Left lobe of liver (tissue), 2 donors: ENCODE results near the gene S100A9. TPM values are rescaled to one million over a fixed set of nuclear protein-coding genes. Genes with fewer than 3 reads are reported as not detected.

ENCODE experiments used
- ATAC-seq: fragments of 200-7000 bp; cut with Tn5 transposase; one replicate; pipeline ENCODE4 v1.9.1; 2020; ENCODE audit warnings: mild to moderate bottlenecking, moderate library complexity
- DNase-seq: peaks from one replicate; pipeline ENCODE4 v3.0.0-alpha.2; 2020; ENCODE audit warnings: low spot score
- total RNA-seq: library from RNA; stranded (reverse); gene quantifications from one replicate; pipeline ENCODE4 v1.2.1, GENCODE V29; 2021
- donor health status: DM: no; HTN: no; CAD: no; lungs with moderate emphysema.
- donor health status: DM: no; HTN: yes; CAD: no.

The S100A9 gene
- total RNA-seq, 1 donor from 2014 or later, result 36.3 TPM

DNA sequence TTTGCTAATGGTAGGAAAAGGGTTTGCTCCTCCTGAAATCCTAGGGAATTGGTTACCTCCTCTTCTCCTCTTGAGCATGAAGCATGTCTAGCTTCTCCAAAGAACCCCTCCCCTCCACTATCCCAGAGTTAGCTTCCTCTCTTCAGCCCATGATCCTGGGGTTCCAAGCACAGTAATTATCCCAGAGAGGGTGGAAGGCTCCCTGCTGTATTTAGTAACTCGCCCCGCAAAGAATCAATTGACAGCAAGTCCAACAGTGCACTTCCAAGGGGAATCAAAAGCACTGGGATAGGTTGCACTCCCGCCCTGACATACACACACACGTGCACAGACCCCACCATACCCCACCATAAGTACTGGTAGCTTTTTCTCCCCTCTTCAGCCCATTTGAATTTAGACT is 30.1 kb downstream of the S100A9 start:
- ATAC-seq, result no peak

DNA sequence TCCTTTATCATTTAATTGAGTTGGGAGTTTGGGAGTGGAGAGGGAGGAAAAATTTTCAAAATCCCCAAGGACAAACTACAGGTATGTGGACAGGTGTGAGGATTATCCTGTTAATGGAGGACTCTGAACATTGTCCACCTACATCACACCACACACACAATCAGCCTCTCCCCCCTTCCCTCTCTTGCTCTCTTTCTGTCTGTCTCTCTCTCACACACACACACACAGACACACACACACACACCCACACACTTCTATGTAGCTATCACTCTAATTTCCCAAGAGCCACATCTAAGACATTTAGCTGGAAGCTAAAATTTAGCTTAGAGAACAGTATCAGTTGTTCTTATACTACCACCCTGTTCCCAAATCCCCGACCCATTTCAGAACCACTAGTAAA is 31.7 kb downstream of the S100A9 start:
- ATAC-seq (no peak), DNase-seq (no peak)

More for the DNA sequence above, 30.1 kb downstream of the S100A9 start:
- peak; percentile 41 for DNase-seq

GRCh38 chr1:153389973-153390879 is 32.6 kb downstream of the S100A9 start:
- peak; percentile 38 for DNase-seq
- ATAC-seq, result no peak

GRCh38 chr1:153390938-153391710 is 33.5 kb downstream of the S100A9 start, which contains the start of gene S100A8:
Gene S100A8, minus strand, starts transcription at chr1:153391073. Its CDS starts 538 bp downstream, at chr1:153390535.
- ATAC-seq, result peak; percentile 85
- peak; percentile 81 for DNase-seq

GRCh38 chr1:153392258-153392657 is 34.6 kb downstream of the S100A9 start:
- DNase-seq (no peak), ATAC-seq (no peak)

GRCh38 chr1:153392822-153393221 is 35.2 kb downstream of the S100A9 start:
- DNase-seq (no peak), ATAC-seq (no peak)

DNA sequence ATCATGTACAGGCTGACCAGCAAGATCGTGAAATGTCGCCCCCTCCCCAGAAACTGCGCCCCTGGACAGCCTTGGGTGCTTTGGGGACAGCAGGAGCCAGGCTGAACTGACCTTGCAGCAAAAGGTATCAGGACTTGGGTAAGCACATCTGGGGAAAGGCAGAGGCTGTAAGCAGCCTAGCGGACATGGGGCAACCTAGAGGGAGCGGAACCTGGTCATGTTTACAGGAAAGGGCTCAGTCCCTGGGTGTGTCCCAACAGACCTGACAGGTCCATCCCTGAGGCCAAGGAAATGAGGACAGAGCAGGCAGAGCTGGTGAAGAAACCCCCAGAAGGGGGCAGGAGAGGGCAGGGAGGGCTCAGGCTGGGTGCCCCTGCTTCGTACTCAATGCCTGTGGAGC is 36.3 kb downstream of the S100A9 start:
- DNase-seq (peak; percentile 48), ATAC-seq (no peak)

GRCh38 chr1:153394391-153394790 is 36.7 kb downstream of the S100A9 start:
- DNase-seq, result no peak
- no peak for ATAC-seq

GRCh38 chr1:153395136-153395685 is 37.6 kb downstream of the S100A9 start:
- ATAC-seq (no peak), DNase-seq (peak; percentile 40)

DNA sequence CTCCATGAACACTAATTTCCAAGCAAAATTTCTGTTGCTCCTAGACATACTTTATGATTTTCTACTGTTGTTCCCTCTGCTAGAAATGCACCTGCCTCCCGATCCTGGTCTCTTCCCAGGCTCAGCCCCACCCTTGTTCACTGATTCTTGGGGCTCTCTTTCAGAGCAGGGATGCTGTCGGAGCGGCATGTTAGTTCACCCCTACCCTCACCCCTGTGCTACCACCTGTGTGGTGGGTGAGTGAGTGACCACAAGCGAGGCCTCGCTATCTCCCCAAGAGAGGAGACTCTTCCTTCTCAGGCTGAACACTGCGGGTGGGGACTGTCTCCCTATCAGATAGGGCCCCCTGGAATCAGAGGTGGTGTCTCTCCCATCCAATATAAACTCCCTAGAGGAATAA is 38.1 kb downstream of the S100A9 start:
- no peak for DNase-seq
- ATAC-seq, result no peak

GRCh38 chr1:153396461-153396860 is 38.8 kb downstream of the S100A9 start:
- DNase-seq (peak; percentile 34), ATAC-seq (no peak)

DNA sequence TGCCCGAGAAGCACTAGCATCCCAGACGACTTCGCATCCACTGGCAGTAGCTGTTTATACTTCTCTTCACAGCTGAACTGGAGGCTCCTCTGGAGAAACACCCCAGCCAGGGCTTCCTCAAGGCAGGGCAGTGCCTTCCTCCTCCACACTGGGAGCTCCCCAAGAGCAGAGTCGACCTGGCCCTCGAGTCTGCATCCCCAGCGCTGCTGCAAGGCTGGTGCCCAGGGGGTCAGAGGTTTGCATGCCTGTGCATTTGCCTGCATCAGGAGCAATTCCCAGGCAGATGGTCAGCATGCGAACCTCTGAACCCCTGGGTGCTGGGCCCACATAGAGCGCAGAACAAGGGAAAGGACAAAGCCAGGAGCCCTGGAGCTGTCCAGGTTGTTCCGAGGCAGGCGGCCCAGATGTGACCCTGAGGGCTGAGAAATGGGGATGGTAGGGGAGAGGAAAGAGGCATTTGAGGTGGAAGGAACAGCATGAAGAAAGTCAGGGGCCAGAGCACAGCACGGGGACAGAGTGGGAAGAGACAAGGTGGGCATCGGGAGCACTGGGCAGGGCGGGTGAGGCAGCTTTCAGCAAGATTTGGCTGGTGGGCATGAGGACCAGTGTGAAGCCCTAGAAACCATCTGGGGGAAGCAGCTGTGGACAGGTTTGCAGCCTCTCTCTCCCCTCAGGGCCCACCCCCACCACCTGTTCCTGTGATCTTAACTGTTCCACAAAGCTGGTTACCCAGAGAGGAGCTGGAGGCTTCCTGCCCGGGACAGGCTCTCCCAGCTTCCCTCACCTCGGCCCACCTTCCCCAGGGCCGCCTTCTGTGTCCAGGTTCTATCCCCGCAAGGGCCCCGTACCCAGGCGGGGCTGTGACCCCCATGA is 39.6 kb downstream of the S100A9 start:
- no peak for ATAC-seq
- peak; percentile 40 for DNase-seq

DNA sequence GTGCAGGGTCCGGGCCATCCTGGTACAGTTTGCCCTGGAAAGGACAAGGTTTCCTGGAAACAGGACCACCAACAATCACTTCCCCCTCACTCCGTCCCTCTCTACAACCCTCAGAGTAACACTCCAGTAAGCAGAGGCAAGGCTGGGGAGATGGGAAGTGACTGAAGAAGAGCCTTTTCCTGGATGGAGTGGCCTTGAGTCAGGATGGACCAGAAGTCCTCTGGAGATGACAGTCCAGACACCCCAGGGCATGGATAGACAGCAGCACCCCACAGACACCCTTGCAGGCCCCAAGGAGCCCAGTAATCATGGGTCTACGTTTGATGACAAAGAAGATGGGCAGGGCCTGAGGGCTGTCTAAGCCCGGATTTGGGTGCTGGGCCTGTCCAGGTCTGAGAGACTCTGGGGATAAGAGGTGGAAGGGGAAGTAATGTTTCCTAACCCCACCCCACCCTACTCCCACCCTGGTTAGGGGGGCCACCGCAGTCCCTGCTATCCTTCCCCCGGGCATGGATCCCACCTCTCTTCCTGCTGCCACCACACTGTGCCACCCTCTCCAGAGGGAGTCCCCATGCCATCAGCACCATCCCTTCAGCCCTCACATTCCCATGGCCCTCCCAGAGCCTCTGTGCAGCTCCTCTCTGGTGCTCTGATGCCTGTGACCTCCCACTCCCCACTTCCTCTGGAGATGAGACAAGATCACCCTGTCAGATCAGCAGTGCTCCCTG is 40.4 kb downstream of the S100A9 start:
- DNase-seq, result peak; percentile 41
- no peak for ATAC-seq

DNA sequence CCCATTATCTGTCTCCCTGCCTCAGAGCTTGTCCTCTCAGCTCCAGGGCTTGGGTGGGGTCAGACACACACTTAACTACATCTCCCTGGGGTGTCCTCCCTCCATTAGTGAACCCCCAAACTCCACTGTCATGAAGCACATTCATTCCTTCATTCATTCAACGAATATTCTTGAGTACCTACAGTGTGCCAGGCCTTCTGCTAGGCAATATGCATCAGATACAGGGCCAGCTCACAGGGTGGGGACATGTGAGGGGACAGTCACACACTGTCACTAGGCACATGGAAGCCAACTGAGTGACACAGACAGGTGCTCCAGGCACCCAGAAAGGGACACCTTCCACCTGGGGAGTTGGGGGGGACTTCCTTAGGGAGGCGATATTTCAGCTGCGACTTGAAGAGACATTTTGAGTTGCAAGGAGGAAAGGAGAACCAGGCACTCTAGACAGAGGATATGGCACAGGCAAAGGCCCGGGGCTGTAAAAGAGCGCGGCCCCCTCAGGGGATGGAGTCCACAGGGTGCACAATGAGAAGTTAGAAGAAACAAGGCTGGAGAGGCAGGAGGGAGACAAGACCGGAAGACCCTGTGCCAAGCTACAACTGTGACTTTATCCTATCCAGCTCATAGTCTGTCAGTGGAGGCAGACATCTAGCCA is 41.9 kb downstream of the S100A9 start:
- DNase-seq (peak; percentile 35), ATAC-seq (no peak)

- DNase-seq (peak; percentile 32), ATAC-seq (no peak)
These were observed 42.6 kb downstream of the S100A9 start for GRCh38 chr1:153400244-153400643.

GRCh38 chr1:153401461-153401860 is 43.8 kb downstream of the S100A9 start:
- ATAC-seq, result no peak

DNA sequence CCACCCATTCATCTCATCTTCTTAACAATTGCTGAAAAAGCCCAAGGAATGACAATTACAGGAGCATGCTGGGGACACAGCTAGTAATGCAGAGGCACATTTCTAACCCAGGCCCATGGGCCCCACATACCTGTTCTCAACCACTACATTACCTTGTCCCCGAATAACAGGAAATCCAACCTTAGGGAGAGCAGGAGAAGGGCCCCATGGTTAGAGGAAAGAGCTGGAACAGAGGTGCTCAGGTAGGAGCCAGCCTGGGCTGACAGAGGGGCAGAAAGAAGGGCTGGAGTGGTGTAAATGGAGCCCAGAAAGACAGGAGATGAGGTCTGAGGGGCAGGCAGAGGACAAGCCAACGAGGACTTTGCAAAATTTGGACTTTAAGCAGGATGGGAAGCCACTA is 44.6 kb downstream of the S100A9 start:
- DNase-seq (no peak), ATAC-seq (no peak)

More at GRCh38 chr1:153401461-153401860, 43.8 kb downstream of the S100A9 start:
- no peak for DNase-seq

- DNase-seq, result peak; percentile 38
- ATAC-seq, result no peak
These were observed 45.9 kb downstream of the S100A9 start for GRCh38 chr1:153403421-153404085.
